K562 (cell line): ENCODE data around the gene TRNP1. TPM values are rescaled to one million over a fixed set of nuclear protein-coding genes. Genes with fewer than 3 reads are reported as not detected.
A peak's percentile ranks its signal among the peaks of the same experiment; 100 is the strongest.

Experiments
- ARID3B ChIP-seq: fragments of 250-450 bp; sonication (Bioruptor Pico); IDR thresholded peaks from 2 replicates; pipeline ENCODE4 v1.4.0; 2020; ENCODE audit warnings: borderline replicate concordance
- BDP1 ChIP-seq: IDR thresholded peaks from 3 replicates; pipeline ENCODE4 v1.6.1; 2011; ENCODE audit not compliant: insufficient read length, insufficient read depth
- CBFB ChIP-seq: sonication (generic); formaldehyde crosslinking; IDR thresholded peaks from 2 replicates; pipeline ENCODE4 v1.4.0; 2020; ENCODE audit warnings: mild to moderate bottlenecking, missing genetic modification reagents
- E2F6 ChIP-seq, 2 experiments: IDR thresholded peaks; 2 replicates each; pipeline ENCODE4 v1.6.1; 2011; ENCODE audit warnings: borderline replicate concordance in 1 of 2, control low read depth in 1 of 2, low read depth in 1 of 2, low read length in 1 of 2, mild to moderate bottlenecking in 1 of 2, mixed read lengths in 1 of 2, moderate library complexity in 1 of 2; ENCODE audit not compliant: insufficient read depth in 1 of 2, insufficient read length in 1 of 2, poor library complexity in 1 of 2, severe bottlenecking in 1 of 2; ENCODE audit errors: extremely low read depth in 1 of 2
- ERF ChIP-seq: fragments of 450-650 bp; formaldehyde crosslinking; IDR thresholded peaks from 2 replicates; pipeline ENCODE4 v1.4.0; 2020; ENCODE audit warnings: mild to moderate bottlenecking, mixed read lengths
- GATAD2A ChIP-seq: fragments of 450-650 bp; IDR thresholded peaks from 2 replicates; pipeline ENCODE4 v1.6.1; 2017
- LCOR ChIP-seq: sonication (generic); formaldehyde crosslinking; IDR thresholded peaks from 2 replicates; pipeline ENCODE4 v1.8.0; 2022; ENCODE audit warnings: mild to moderate bottlenecking, missing genetic modification reagents
- MEF2D ChIP-seq: conservative IDR thresholded peaks from 2 replicates; pipeline ENCODE4 v1.6.1; 2016; ENCODE audit warnings: low read depth, missing genetic modification characterization, missing compliant biosample characterization
- MYBL2 ChIP-seq, 2 experiments: fragments of 450-650 bp in 1 of 2; sonication (generic) in 1 of 2; formaldehyde crosslinking in 1 of 2; IDR thresholded peaks; 2 replicates each; pipeline versions ENCODE4 v1.6.1 to v1.8.1; 2017 to 2022; ENCODE audit warnings: borderline replicate concordance in 1 of 2, inconsistent platforms in 1 of 2, low read depth in 1 of 2, mild to moderate bottlenecking in 1 of 2, missing genetic modification reagents in 1 of 2, moderate library complexity in 1 of 2
- NR1H2 ChIP-seq: sonication (generic); formaldehyde crosslinking; IDR thresholded peaks from 2 replicates; pipeline ENCODE4 v1.4.0; 2020; ENCODE audit warnings: mild to moderate bottlenecking, missing genetic modification reagents
- NRF1 ChIP-seq, 2 experiments: fragments of 450-650 bp; IDR thresholded peaks in 1 of 2; conservative IDR thresholded peaks in 1 of 2; 2 replicates each; pipeline ENCODE4 v1.6.1; 2014; ENCODE audit warnings: mild to moderate bottlenecking in 2 of 2
- SIRT6 ChIP-seq: IDR thresholded peaks from one replicate; pipeline ENCODE4 v1.6.1; 2012; ENCODE audit warnings: low read depth, mild to moderate bottlenecking, control low read depth, inconsistent platforms, low read length, moderate library complexity
- SNAPC5 ChIP-seq: fragments of 250-450 bp; sonication (Bioruptor Pico); IDR thresholded peaks from 2 replicates; pipeline ENCODE4 v1.8.0; 2021; ENCODE audit warnings: moderate library complexity, mild to moderate bottlenecking, inconsistent platforms
- SP1 ChIP-seq: sonication (generic); formaldehyde crosslinking; IDR thresholded peaks from 2 replicates; pipeline ENCODE4 v1.8.1; 2022; ENCODE audit warnings: mild to moderate bottlenecking, missing genetic modification reagents
- TFAP4 ChIP-seq: sonication (generic); formaldehyde crosslinking; IDR thresholded peaks from 2 replicates; pipeline ENCODE4 v1.8.0; 2022; ENCODE audit warnings: missing genetic modification reagents, mild to moderate bottlenecking, moderate library complexity, borderline replicate concordance
- U2AF1 ChIP-seq: fragments of 200-400 bp; formaldehyde crosslinking; optimal IDR thresholded peaks from 2 replicates; pipeline ENCODE3; 2017; ENCODE audit warnings: mild to moderate bottlenecking, low read depth, low read length, moderate library complexity
- ZBTB34 ChIP-seq: fragments of 250-450 bp; sonication (Bioruptor Pico); IDR thresholded peaks from 2 replicates; pipeline ENCODE4 v1.8.0; 2021; ENCODE audit warnings: mild to moderate bottlenecking, moderate library complexity
- ZKSCAN8 ChIP-seq: fragments of 200-800 bp; sonication (Bioruptor generic); IDR thresholded peaks from 2 replicates; pipeline ENCODE4 v1.6.1; 2016; ENCODE audit warnings: missing genetic modification characterization, missing compliant biosample characterization
- ZNF12 ChIP-seq: sonication (generic); formaldehyde crosslinking; IDR thresholded peaks from 2 replicates; pipeline ENCODE4 v1.4.0; 2020; ENCODE audit warnings: mild to moderate bottlenecking, missing genetic modification reagents
- ZNF143 ChIP-seq: sonication (generic); formaldehyde crosslinking; IDR thresholded peaks from 2 replicates; pipeline ENCODE4 v1.9.0; 2022; ENCODE audit warnings: mild to moderate bottlenecking, missing genetic modification reagents
- ZNF23 ChIP-seq: fragments of 250-450 bp; sonication (Bioruptor Pico); IDR thresholded peaks from 2 replicates; pipeline ENCODE4 v1.4.0; 2020; ENCODE audit warnings: mild to moderate bottlenecking
- ZNF76 ChIP-seq: fragments of 250-450 bp; sonication (Bioruptor Pico); IDR thresholded peaks from 2 replicates; pipeline ENCODE4 v1.4.0; 2020; ENCODE audit warnings: mild to moderate bottlenecking, moderate library complexity, borderline replicate concordance
- polyA plus RNA-seq, 8 experiments: library from polyadenylated mRNA; depleted of rRNA in 4 of 8; stranded (reverse) in 5 of 8; unstranded in 3 of 8; fragments of >200 nt; fragmentation: Nextera tagmentation in 2 of 8; fragmentation: Illumina TruSeq in 1 of 8; extraction: Ambion mirVana in 2 of 8; extraction: Trizol in 1 of 8; gene quantifications; 2 replicates each; pipeline versions ENCODE4 v1.2.1 to v1.2.3, GENCODE V29; 2011 to 2014; ENCODE audit warnings: inconsistent platforms in 1 of 8, missing spikeins in 1 of 8
- total RNA-seq, 7 experiments: library from RNA; depleted of rRNA in 6 of 7; stranded (reverse); fragments of >200 nt in 6 of 7; fragmentation: Illumina TruSeq in 2 of 7; extraction: Trizol in 2 of 7; gene quantifications; 2 replicates each; pipeline versions ENCODE4 v1.2.1 to v1.2.3, GENCODE V29; 2011 to 2021; ENCODE audit warnings: low replicate concordance in 1 of 7

Gene TRNP1
- total and polyA plus RNA-seq, 9 of the 15 experiments (the other 6 are each of a cell fraction or from before 2014, with no cell fraction given), result 0.03 to 1.3 (median 0.95) TPM

GRCh38 chr1:26959722-26960624, 33.5 kb upstream of the TRNP1 start, which contains the start of gene KDF1 (continued):
- TF ChIP-seq SP1, result peak; percentile 42
- TF ChIP-seq ZNF23 (CRISPR knock-in tag), result no peak
- no peak for TF ChIP-seq NR1H2
- no peak for TF ChIP-seq ZNF143 (CRISPR knock-in tag)
- TF ChIP-seq SNAPC5, result no peak
- peak; percentile 69 to 75 for TF ChIP-seq NRF1 (conservative IDR thresholded peaks at IDR 0.05 in 1 of 2, IDR thresholded peaks at IDR 0.05 in 1 of 2)
- TF ChIP-seq ZKSCAN8, result no peak
- no peak for TF ChIP-seq MYBL2 (IDR thresholded peaks at IDR 0.05; ENCODE audit: low read depth)
- TF ChIP-seq MYBL2 (CRISPR knock-in tag; IDR thresholded peaks at IDR 0.05; ENCODE audit: borderline replicate concordance), result no peak
- peak; percentile 53 for TF ChIP-seq U2AF1
- no peak for TF ChIP-seq GATAD2A
- TF ChIP-seq LCOR (CRISPR knock-in tag), result no peak
- no peak for TF ChIP-seq ZBTB34
- 0 out of 2 replicates have a peak, but pooled peaks have one; percentile 5 for TF ChIP-seq ZNF12 (CRISPR knock-in tag)
- TF ChIP-seq E2F6 (IDR thresholded peaks at IDR 0.05; ENCODE audit: borderline replicate concordance in 1 of 2, extremely low read depth in 1 of 2, insufficient read depth in 1 of 2, insufficient read length in 1 of 2, low read depth in 1 of 2, low read length in 1 of 2, poor library complexity in 1 of 2, severe bottlenecking in 1 of 2), result peak in 1 of 2 experiments; percentile 64
- TF ChIP-seq BDP1, result no peak
- no peak for TF ChIP-seq SIRT6
- TF ChIP-seq MEF2D (tag), result no peak
- TF ChIP-seq CBFB, result no peak
- TF ChIP-seq ERF, result no peak
- no peak for TF ChIP-seq ZNF76 (CRISPR knock-in tag)
- TF ChIP-seq TFAP4 (CRISPR knock-in tag), result peak; percentile 40; the same call in 1 of the 2 replicates
- TF ChIP-seq ARID3B (CRISPR knock-in tag), result no peak
